SW 1271 (cell line): Measurements from ENCODE around the gene KIAA1755.
A peak's percentile ranks its signal among the peaks of the same experiment; 100 is the strongest.

Source experiments
- DNase-seq, 2 experiments: peaks; one replicate each; lab custom pipeline; 2025; lab: John Stamatoyannopoulos, UW

The KIAA1755 gene

GRCh38 chr20:38217791-38218565 lies 42.6 kb downstream of the KIAA1755 start:
- peak; percentile 93 to 95 for DNase-seq

- no peak for DNase-seq
These were observed 43.6 kb downstream of the KIAA1755 start for GRCh38 chr20:38216746-38217595.

- no peak for DNase-seq
These were observed 44.3 kb downstream of the KIAA1755 start for GRCh38 chr20:38216201-38216600.

- no peak for DNase-seq
These were observed 45.0 kb downstream of the KIAA1755 start for GRCh38 chr20:38215194-38216182.

- peak in 1 of 2 experiments; percentile 43 for DNase-seq
These were observed 46.0 kb downstream of the KIAA1755 start for GRCh38 chr20:38214256-38215193.

GRCh38 chr20:38213607-38213940 lies 47.0 kb downstream of the KIAA1755 start:
- no peak for DNase-seq

GRCh38 chr20:38212806-38213606 lies 47.5 kb downstream of the KIAA1755 start:
- DNase-seq: no peak

- DNase-seq: no peak
These were observed 49.1 kb downstream of the KIAA1755 start for GRCh38 chr20:38211200-38212097.

GRCh38 chr20:38210741-38211140 lies 49.8 kb downstream of the KIAA1755 start:
- no peak for DNase-seq

GRCh38 chr20:38209736-38210405 lies 50.7 kb downstream of the KIAA1755 start:
- DNase-seq: no peak

- no peak for DNase-seq
These were observed 51.4 kb downstream of the KIAA1755 start for GRCh38 chr20:38209054-38209675.

- DNase-seq: no peak
These were observed 52.0 kb downstream of the KIAA1755 start for GRCh38 chr20:38208523-38208922.

GRCh38 chr20:38208088-38208487 lies 52.4 kb downstream of the KIAA1755 start:
- DNase-seq: no peak

- no peak for DNase-seq
These were observed 52.9 kb downstream of the KIAA1755 start for GRCh38 chr20:38207621-38208020.

GRCh38 chr20:38205001-38205400 lies 55.5 kb downstream of the KIAA1755 start:
- no peak for DNase-seq

GRCh38 chr20:38203981-38204357 lies 56.6 kb downstream of the KIAA1755 start:
- DNase-seq: no peak

- no peak for DNase-seq
These were observed 57.1 kb downstream of the KIAA1755 start for GRCh38 chr20:38203337-38203980.

GRCh38 chr20:38202982-38203293 lies 57.6 kb downstream of the KIAA1755 start:
- no peak for DNase-seq
